ENCODE measurements around the gene TMEM52. TPM values are rescaled to one million over a fixed set of nuclear protein-coding genes. Genes with fewer than 3 reads are reported as not detected.

TMEM52 gene
- total RNA-seq, 2 experiments from 2014 or later = 1.7 to 2.5 TPM

DNA sequence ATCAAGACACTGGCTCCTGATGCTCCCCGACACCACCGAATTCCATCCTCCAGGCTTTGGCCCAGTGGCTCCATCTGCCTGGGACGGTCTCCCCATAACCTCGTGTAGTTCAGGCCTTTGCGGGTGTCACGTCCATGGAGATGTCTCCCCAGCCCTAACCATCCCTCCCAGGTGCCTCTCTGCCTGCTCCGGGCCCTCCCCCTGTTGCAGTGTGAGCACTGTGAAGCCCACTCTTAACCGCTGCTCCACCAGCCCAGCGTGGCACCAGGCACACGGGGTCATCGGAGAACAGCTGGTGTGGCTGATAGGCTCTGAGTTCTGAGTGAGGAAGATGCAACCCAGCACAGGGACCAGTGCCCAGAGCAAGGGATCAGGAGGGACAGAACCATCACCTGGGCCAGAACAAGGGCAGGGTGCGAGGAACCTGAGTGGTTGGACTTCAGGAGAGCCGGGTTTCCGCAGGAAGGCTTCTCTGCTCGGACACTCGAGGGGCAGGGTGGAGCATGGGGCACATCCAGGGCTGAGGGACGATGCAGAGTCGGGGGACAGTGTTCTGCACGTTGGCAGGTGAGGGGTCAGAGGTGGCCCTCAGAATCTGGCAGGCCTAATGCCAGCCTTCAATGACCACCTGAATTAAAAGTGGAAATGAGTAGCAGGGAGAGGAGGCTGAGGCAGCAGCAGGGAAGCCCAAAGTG, 25.6 kb downstream of the TMEM52 start:
- Histone ChIP-seq H2AFZ (ENCODE audit: low read length) (no peak overlapping the region), H3K27ac (ENCODE audit: low read depth, low read length, poor library complexity, severe bottlenecking) (peak overlapping the region; percentile 81), H3K79me2 (ENCODE audit: insufficient read depth, low read depth, low read length) (peaks cover 43% of the 10 kb centered on the region), H3K36me3 (ENCODE audit: insufficient read depth, low read length) (peaks cover 15% of the 10 kb centered on the region), H3K9me3 (ENCODE audit: low read length) (no peaks in the 10 kb centered on the region), H3K4me1 (ENCODE audit: insufficient read depth, low read length, poor library complexity, severe bottlenecking) (peaks cover 69% of the 10 kb centered on the region), H3K4me3 (ENCODE audit: low read depth, low read length, poor library complexity, severe bottlenecking) (peak overlapping the region; percentile 97), H3K9me2 (ENCODE audit: insufficient read depth, low read length) (no peaks in the 10 kb centered on the region), H4K20me1 (ENCODE audit: insufficient read depth, low read length) (peaks cover 11% of the 10 kb centered on the region), H3K4me2 (ENCODE audit: low read length) (peak overlapping the region; percentile 98)
- TF ChIP-seq CTCF (conservative IDR thresholded peaks at IDR 0.05; ENCODE audit: low read length) (no peak), EZH2phosphoT487 (IDR thresholded peaks at IDR 0.05; ENCODE audit: borderline replicate concordance, low read depth, low read length) (no peak)
- ChIA-PET CTCF (ENCODE audit: unreplicated experiment) (no interaction called here), POLR2A (no interaction called here)
- intact Hi-C loops (cut with micrococcal nuclease; ENCODE audit: unreplicated experiment) = no loop called here
- no TSS peak for BruUV-seq (replicated peaks)
- no peak for DNase-seq (ENCODE audit: low spot score)

- peaks cover 18% of the 10 kb centered on the region for H4K20me1 ChIP-seq (ENCODE audit: insufficient read depth, low read length)
- POLR2A ChIA-PET = interaction anchor here (1.3 kb wide), 1 partner anchor 15 kb away, joined by 3 read pairs; no protein-coding TSS in a partner anchor
- no peak for TF ChIP-seq EZH2phosphoT487 (IDR thresholded peaks at IDR 0.05; ENCODE audit: borderline replicate concordance, low read depth, low read length)
- TF ChIP-seq CTCF (conservative IDR thresholded peaks at IDR 0.05; ENCODE audit: low read length) = no peak
- DNase-seq (ENCODE audit: low spot score) = no peak
- no peaks in the 10 kb centered on the region for H3K9me2 ChIP-seq (ENCODE audit: insufficient read depth, low read length)
- peak overlapping the region; percentile 79 for H3K27ac ChIP-seq (ENCODE audit: low read depth, low read length, poor library complexity, severe bottlenecking)
- CTCF ChIA-PET (ENCODE audit: unreplicated experiment) = no interaction called here
- BruUV-seq (replicated peaks) = no TSS peak
- peaks cover 72% of the 10 kb centered on the region for H3K4me1 ChIP-seq (ENCODE audit: insufficient read depth, low read length, poor library complexity, severe bottlenecking)
- H3K4me2 ChIP-seq (ENCODE audit: low read length) = peak overlapping the region; percentile 98
- peaks cover 50% of the 10 kb centered on the region for H3K79me2 ChIP-seq (ENCODE audit: insufficient read depth, low read depth, low read length)
- no peak overlapping the region for H2AFZ ChIP-seq (ENCODE audit: low read length)
- peaks cover 22% of the 10 kb centered on the region for H3K36me3 ChIP-seq (ENCODE audit: insufficient read depth, low read length)
- no peaks in the 10 kb centered on the region for H3K9me3 ChIP-seq (ENCODE audit: low read length)
- intact Hi-C loops (cut with micrococcal nuclease; ENCODE audit: unreplicated experiment) = no loop called here
- peak overlapping the region; percentile 97 for H3K4me3 ChIP-seq (ENCODE audit: low read depth, low read length, poor library complexity, severe bottlenecking)
Measured at GRCh38 chr1:1892763-1893120, 26.3 kb downstream of the TMEM52 start.
